WI38 (cell line): ENCODE data around the gene GMCL2.
"Not testable (repeated sequence)": the region's sequence is repeated elsewhere in the genome, so short reads cannot be mapped to it uniquely, and the experiment has no call there.

Source experiments
- H3K4me3 ChIP-seq: 2 replicates; pipeline ENCODE4 v1.5.1; 2011; ENCODE audit warnings: low read depth, mild to moderate bottlenecking, control low read depth, low read length
- TF ChIP-seq, protein P1 (sequence below): IDR thresholded peaks from 2 replicates; pipeline ENCODE4 v1.5.1; 2012; ENCODE audit warnings: low read depth, mild to moderate bottlenecking, control low read depth, low read length

The GMCL2 gene

DNA sequence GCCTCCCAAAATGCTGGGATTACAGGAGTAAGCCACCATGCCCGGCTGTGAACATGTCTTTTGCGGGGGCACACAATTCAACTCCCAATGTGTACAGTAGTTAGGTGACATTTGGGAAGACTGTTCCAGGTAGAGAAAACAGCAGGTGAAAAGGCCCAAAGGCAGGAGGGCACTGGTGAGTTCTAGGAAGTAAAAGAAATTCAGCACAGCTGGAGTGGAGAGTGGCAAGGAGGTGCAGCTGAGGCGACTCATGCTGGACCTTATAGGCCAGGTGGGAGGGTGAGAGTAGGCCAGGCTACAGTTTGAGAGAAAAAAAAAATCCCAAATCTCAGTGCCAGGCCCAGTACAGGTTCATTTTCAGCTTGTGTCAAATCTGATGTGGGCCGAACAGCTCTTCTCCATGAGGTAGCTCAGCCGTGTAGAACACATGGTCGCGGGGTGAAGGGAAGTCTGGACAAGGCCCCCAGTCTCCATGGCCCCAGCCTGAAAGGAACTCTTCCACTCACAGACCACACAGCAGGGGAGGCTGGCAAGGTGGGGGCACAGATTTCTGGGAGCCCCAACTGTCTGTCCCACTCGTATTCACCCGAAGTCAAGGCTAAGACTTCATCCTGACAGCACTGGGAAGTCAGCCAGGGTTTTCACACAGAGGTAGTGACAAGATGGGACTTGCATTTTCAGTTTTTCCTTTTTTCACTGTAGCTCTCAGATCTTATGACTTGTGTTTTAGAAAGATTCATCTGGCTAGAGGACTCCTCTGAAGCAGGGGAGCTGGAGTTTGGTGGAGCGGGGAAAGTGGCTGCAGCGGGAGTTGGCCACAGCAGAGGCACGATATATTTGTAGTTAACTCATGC lies 12.6 kb upstream of the GMCL2 start:
- TF ChIP-seq, protein P1, sequence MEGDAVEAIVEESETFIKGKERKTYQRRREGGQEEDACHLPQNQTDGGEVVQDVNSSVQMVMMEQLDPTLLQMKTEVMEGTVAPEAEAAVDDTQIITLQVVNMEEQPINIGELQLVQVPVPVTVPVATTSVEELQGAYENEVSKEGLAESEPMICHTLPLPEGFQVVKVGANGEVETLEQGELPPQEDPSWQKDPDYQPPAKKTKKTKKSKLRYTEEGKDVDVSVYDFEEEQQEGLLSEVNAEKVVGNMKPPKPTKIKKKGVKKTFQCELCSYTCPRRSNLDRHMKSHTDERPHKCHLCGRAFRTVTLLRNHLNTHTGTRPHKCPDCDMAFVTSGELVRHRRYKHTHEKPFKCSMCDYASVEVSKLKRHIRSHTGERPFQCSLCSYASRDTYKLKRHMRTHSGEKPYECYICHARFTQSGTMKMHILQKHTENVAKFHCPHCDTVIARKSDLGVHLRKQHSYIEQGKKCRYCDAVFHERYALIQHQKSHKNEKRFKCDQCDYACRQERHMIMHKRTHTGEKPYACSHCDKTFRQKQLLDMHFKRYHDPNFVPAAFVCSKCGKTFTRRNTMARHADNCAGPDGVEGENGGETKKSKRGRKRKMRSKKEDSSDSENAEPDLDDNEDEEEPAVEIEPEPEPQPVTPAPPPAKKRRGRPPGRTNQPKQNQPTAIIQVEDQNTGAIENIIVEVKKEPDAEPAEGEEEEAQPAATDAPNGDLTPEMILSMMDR = no peak
- no peak overlapping the region for H3K4me3 ChIP-seq

DNA sequence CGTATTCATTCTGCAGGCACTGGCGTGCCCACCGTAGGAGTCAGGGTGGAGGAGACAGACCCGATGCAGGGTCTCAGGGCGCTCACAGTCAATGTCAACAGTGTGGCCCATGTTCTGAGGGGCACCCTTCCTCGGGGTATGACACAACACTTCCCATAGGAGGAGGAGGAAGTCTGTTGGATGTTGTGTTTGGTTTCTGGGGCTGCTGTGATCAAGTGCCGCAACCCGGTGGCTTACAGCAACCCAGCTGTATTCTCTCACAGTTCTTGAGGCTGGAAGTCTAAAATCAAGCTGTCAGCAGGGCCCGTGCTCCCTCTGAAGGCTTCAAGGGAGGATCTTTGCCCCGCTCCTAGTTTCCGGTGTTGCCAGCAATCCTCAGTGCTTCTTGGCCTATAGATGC lies 11.5 kb upstream of the GMCL2 start:
- TF ChIP-seq, protein P1 = no peak
- H3K4me3 ChIP-seq = no peak overlapping the region

DNA sequence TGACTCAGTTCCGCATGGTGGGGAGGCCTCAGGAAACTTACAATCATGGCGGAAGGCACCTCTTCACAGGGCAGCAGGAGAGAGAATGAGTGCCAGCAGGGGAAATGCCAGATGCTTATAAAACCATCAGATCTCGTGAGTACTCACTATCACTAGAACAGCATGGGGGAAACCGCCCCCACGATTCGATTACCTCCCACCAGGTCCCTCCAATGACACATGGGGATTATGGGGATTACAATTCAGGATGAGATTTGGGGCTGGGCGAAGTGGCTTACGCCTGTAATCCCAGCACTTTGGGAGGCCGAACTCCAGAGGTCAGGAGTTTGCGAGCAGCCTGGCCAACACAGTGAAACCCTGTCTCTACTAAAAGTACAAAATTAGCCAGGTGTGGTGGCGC lies 11.0 kb upstream of the GMCL2 start:
- not testable (repeated sequence) for H3K4me3 ChIP-seq

DNA sequence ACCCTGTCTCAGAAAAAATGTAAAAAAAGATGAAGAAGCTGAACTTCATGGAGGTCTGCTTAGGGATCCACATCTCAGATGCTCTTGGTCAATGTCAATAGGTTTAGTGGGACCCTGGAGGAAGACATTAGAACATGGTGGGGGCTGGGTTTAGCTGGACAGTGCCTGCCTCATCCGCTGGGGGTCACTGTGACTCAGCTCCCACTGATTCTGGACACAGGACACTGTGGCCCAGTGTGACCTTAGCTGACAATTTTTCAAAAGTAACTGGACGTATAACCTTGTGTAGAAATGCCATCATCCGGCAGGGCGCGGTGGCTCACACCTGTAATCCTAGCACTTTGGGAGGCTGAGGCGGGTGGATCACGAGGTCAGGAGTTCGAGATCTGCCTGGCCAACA lies 9.8 kb upstream of the GMCL2 start:
- TF ChIP-seq, protein P1 = peak; percentile 24; the same call in 1 of the 2 replicates

DNA sequence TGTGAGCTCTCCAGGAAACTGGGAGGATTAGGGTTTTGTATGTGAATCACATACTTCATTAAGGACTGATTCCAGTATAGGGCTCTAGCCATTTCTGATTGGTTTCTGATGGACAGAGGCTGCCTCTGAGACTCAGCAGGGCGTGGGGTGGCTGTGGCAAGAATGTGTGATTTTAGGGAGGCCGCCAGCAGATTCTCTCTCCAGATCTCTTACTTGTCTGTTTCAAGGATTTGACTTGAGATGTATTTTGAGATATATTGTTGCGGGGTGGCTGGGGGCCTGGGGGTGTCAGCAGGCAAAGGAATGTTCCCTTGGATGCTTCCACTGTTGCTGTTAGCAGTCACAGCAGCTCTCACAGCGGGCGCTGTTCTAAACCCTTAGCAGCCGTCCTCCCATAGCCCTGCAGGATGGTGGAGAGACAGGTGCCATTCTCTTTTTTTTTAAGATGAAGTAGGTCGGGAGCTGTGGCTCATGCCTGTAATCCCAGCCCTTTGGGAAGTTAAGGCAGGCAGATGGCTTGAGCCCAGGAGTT lies 9.2 kb upstream of the GMCL2 start:
- H3K4me3 ChIP-seq = no peak overlapping the region
- TF ChIP-seq, protein P1 = no peak

More for the DNA sequence above, 9.8 kb upstream of the GMCL2 start:
- no peak overlapping the region for H3K4me3 ChIP-seq

DNA sequence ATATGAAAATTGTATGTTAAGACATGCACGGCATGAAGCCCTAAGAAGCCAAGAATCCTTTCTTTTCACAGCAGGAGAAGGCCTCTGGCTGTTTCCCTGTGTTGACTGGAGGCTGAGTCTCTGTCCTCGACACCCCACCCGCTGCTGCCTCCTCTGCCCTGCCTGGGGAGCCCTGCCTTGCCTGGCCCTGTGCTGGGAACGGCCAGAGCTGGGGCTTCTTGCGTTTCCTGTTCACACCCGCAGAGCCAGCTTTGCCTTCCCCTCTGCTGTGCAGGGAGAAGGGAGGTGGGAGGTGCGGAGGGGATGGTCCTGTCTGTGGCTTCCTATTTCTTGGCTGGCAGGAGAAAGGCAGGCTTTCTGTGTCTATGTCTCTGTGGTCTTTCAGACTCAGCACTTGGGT lies 6.9 kb upstream of the GMCL2 start:
- no peak overlapping the region for H3K4me3 ChIP-seq
- TF ChIP-seq, protein P1 = no peak

DNA sequence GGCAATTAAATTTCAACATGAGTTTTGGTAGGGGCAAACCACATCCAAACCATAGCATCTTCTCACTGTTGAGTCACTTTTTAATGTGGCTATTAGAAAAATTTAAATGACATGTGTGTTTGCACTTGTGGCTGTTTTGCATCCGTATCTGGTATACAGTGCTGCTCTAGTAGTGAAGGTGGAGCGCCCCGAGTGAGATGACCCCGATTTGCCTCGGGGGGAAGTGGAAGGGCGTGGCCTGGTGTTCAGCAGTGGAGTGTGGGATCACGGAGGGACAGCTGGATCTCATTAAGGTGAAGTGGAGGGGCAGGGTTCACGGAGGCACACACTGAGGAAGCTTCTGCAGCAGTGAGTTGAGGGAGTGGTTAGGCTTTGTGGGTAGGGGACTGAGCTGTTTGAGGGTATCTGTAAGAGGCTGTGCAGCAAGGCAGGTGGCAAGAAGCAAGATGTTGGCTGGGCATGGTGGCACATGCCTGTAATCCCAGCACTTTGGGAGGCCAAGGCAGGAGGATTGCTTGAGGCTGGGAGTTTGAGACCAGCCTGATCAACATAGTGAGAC lies 6.2 kb upstream of the GMCL2 start:
- no peak overlapping the region for H3K4me3 ChIP-seq
- TF ChIP-seq, protein P1 = no peak
